Measurements from ENCODE around the gene SNX17.
A peak's percentile ranks its signal among the peaks of the same experiment; 100 is the strongest.

The SNX17 gene

DNA sequence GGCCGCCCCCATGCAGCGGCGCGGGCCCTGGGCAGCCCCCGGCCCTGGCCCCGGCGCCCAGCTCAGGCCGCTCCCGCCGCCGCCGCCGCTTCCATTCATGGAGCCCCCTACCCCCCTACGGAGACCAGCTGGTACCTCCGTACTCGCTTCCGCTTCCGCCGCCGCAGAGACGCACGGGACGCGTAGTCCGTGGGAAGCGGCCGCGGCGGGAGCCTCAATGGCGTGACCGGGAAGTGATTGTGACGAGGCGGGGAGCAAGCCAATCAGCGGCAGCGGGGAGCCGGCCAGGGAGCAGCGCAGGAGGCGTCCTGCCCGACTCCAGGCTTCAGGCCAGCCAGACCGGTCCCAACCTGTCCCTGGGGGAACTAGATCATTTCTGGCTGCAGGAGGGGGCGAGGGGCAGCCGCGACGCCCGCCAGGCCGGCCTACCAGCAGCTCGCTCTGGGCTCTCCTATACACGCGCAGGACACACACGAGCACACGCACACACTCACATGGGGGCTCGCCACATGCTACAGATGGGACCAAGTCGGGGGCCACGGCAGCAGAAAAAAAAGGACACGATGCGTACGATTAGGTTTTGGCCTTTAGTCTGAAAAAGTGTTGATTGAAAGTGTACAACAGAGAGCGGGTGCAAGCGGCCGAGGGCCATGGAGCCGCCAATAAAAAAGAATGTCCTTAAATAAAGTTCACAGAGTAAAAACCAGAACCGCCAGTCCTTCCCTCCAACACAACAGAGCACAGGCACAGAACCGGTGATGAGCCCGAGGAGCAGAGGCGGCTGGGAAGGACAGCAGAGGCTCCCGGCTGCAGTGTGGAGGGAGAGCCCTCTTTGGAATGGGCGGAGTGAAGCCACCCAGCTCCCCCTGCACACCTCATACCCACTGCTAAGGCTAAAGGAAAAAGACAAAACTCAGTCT, 10.5 kb downstream of the SNX17 start, which contains the start of gene ZNF513:
ZNF513 (minus strand) TSS at position 109 of the 920 bp plus-strand sequence. CDS start 208 bp downstream, outside the sequence.
- Histone ChIP-seq H4K20me1 (ENCODE audit: insufficient read depth, low read length, poor library complexity, severe bottlenecking) (no peaks in the 10 kb centered on the region), H3K9me2 (replicated peaks; ENCODE audit: low read depth, low read length) (no peaks in the 10 kb centered on the region), H3K4me3 (ENCODE audit: low read length, poor library complexity, severe bottlenecking) (peak within 1 kb of the TSS; percentile 75), H3K36me3 (ENCODE audit: insufficient read depth, low read length) (peaks cover 87% of the 10 kb centered on the region; the same call in 1 of the 2 replicates), H3K79me2 (ENCODE audit: insufficient read depth, low read length) (no peaks in the 10 kb centered on the region), H3K9me3 (ENCODE audit: insufficient read depth, low read depth, low read length) (no peaks in the 10 kb centered on the region), H3K4me2 (ENCODE audit: low read depth, low read length, poor library complexity, severe bottlenecking) (peak within 1 kb of the TSS; percentile 60), H2AFZ (ENCODE audit: low read length) (no peak within 1 kb of the TSS), H3K4me1 (ENCODE audit: insufficient read depth, low read length, poor library complexity, severe bottlenecking) (no peaks in the 10 kb centered on the region), H3F3A (ENCODE audit: low read depth) (peaks cover 7% of the 10 kb centered on the region), H3K9ac (ENCODE audit: low read depth, low read length, poor library complexity, severe bottlenecking) (peak within 1 kb of the TSS; percentile 62), H3K27me3 (ENCODE audit: insufficient read depth, low read length, poor library complexity, severe bottlenecking) (no peaks in the 10 kb centered on the region)
- TF ChIP-seq, protein P1, sequence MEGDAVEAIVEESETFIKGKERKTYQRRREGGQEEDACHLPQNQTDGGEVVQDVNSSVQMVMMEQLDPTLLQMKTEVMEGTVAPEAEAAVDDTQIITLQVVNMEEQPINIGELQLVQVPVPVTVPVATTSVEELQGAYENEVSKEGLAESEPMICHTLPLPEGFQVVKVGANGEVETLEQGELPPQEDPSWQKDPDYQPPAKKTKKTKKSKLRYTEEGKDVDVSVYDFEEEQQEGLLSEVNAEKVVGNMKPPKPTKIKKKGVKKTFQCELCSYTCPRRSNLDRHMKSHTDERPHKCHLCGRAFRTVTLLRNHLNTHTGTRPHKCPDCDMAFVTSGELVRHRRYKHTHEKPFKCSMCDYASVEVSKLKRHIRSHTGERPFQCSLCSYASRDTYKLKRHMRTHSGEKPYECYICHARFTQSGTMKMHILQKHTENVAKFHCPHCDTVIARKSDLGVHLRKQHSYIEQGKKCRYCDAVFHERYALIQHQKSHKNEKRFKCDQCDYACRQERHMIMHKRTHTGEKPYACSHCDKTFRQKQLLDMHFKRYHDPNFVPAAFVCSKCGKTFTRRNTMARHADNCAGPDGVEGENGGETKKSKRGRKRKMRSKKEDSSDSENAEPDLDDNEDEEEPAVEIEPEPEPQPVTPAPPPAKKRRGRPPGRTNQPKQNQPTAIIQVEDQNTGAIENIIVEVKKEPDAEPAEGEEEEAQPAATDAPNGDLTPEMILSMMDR (conservative IDR thresholded peaks at IDR 0.05; ENCODE audit: low read length), result no peak
- TF ChIP-seq EZH2phosphoT487 (IDR thresholded peaks at IDR 0.05; ENCODE audit: borderline replicate concordance), result no peak

DNA sequence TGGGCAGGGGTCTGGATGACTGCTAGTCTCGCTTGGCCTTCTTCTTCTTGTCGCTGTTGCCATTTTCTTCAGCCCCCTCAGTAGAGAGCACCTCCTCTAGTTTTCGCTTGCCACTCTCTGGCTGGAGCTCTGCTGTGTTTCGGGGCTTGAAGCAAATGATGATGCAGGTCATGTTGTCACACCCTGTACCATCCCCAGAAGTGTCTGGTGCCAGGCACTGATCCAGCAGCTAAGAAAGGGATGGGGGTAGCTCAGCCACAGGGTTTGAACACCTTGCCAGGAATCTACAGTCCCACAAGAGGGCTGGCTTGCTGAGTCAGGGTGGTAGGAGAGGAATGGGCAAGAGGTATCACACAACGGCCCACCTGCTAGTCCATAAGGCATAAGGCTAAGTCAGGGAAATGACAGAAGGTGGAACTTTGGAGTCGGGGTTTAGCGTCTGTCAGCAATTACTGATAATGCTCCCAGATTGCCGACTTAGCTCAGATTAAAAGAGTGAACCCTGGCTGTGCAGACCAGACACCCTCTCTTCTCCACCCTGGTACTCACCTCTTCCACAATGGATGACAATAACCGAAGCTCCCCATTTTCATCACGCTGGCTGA, 11.3 kb downstream of the SNX17 start:
- Histone ChIP-seq H3K9ac (ENCODE audit: low read depth, low read length, poor library complexity, severe bottlenecking) (no peak overlapping the region), H3K27me3 (ENCODE audit: insufficient read depth, low read length, poor library complexity, severe bottlenecking) (no peaks in the 10 kb centered on the region), H3K9me3 (ENCODE audit: insufficient read depth, low read depth, low read length) (no peaks in the 10 kb centered on the region), H4K20me1 (ENCODE audit: insufficient read depth, low read length, poor library complexity, severe bottlenecking) (no peaks in the 10 kb centered on the region), H3K4me1 (ENCODE audit: insufficient read depth, low read length, poor library complexity, severe bottlenecking) (no peaks in the 10 kb centered on the region), H3K4me2 (ENCODE audit: low read depth, low read length, poor library complexity, severe bottlenecking) (no peak overlapping the region), H3K36me3 (ENCODE audit: insufficient read depth, low read length) (peaks cover 85% of the 10 kb centered on the region; the same call in 1 of the 2 replicates), H3K79me2 (ENCODE audit: insufficient read depth, low read length) (no peaks in the 10 kb centered on the region), H3K9me2 (replicated peaks; ENCODE audit: low read depth, low read length) (no peaks in the 10 kb centered on the region), H2AFZ (ENCODE audit: low read length) (no peak overlapping the region), H3F3A (ENCODE audit: low read depth) (peaks cover 7% of the 10 kb centered on the region), H3K4me3 (ENCODE audit: low read length, poor library complexity, severe bottlenecking) (no peak overlapping the region)
- TF ChIP-seq, protein P1 (conservative IDR thresholded peaks at IDR 0.05; ENCODE audit: low read length), result no peak
- TF ChIP-seq EZH2phosphoT487 (IDR thresholded peaks at IDR 0.05; ENCODE audit: borderline replicate concordance), result no peak

DNA sequence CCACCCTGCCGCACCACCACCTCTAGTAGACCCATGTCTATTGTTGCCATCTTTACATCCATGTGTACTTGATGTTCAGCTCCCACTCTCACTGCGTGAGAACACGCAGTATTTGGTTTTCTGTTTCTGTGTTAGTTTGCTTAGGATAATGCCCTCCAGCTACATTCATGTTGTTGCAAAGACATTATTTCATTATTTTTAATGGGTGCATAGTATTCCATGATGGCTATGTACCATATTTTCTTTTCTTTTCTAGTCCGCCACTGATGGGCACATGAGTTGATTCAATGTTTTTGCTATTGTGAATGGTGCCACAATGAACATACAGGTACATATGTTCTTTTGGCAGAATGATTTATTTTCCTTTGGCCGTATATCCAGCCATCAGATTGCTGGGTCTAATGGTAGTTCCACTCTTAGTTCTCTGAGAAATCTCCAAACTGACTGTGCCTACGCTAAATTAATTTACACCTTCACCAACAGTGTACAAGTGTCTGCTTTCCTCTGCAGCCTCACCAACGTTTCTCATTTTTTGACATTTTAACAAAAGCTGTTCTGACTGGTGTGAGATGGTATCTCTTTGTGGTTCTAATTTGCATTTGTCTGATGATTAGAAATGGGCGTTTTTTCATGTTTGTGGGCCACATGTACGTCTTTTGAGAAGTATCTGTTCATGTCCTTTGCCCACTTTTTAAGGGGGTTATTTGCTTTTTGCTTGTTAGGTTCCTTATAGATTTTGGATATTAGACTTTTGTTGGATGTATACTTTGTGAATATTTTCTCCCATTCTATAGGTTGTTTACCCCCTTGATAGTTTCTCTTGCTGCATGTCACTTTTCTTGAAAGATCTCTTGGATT, 20.6 kb downstream of the SNX17 start:
- H3K4me1 ChIP-seq (ENCODE audit: insufficient read depth, low read length, poor library complexity, severe bottlenecking), result no peaks in the 10 kb centered on the region

More for the DNA sequence above, 20.6 kb downstream of the SNX17 start:
- TF ChIP-seq, protein P1 (conservative IDR thresholded peaks at IDR 0.05; ENCODE audit: low read length), result no peak
- Histone ChIP-seq H3K27me3 (ENCODE audit: insufficient read depth, low read length, poor library complexity, severe bottlenecking) (no peaks in the 10 kb centered on the region), H3K36me3 (ENCODE audit: insufficient read depth, low read length) (peaks cover 36% of the 10 kb centered on the region), H3K4me2 (ENCODE audit: low read depth, low read length, poor library complexity, severe bottlenecking) (no peak overlapping the region), H3F3A (ENCODE audit: low read depth) (no peaks in the 10 kb centered on the region), H3K4me3 (ENCODE audit: low read length, poor library complexity, severe bottlenecking) (no peak overlapping the region), H3K9ac (ENCODE audit: low read depth, low read length, poor library complexity, severe bottlenecking) (no peak overlapping the region), H3K79me2 (ENCODE audit: insufficient read depth, low read length) (peaks cover 69% of the 10 kb centered on the region), H4K20me1 (ENCODE audit: insufficient read depth, low read length, poor library complexity, severe bottlenecking) (peaks cover 30% of the 10 kb centered on the region), H2AFZ (ENCODE audit: low read length) (no peak overlapping the region), H3K9me2 (replicated peaks; ENCODE audit: low read depth, low read length) (no peaks in the 10 kb centered on the region), H3K9me3 (ENCODE audit: insufficient read depth, low read depth, low read length) (no peaks in the 10 kb centered on the region)

Measured in Loucy (cell line).